Activated CD4-positive, alpha-beta T cell treated with anti-CD3 and anti-CD28 coated beads, Interleukin-2, amount 50 U/mL, for 24 hours (primary cell): Measurements from ENCODE around the gene SESN1.
A peak's percentile ranks its signal among the peaks of the same experiment; 100 is the strongest.
"Not testable (repeated sequence)": the region's sequence is repeated elsewhere in the genome, so short reads cannot be mapped to it uniquely, and the experiment has no call there.

Experiments
- DNase-seq, 2 donors: peaks; one replicate each; pipeline ENCODE4 v3.0.0-alpha.2; 2020; ENCODE audit warnings: low read depth in 1 of 2, low spot score in 1 of 2

The SESN1 gene

GRCh38 chr6:109095036-109095834 lies 589 bp upstream of the SESN1 start, which contains the start of gene CEP57L1:
Gene CEP57L1, plus strand, starts transcription at chr6:109095507. Its CDS starts 49,715 bp downstream, at chr6:109145222.
- DNase-seq: peak; percentile 89 to 92

GRCh38 chr6:109093732-109094415 lies 772 bp downstream of the SESN1 start:
- DNase-seq: no peak

- no peak for DNase-seq
These were observed 2.6 kb downstream of the SESN1 start for GRCh38 chr6:109092074-109092473.

- no peak for DNase-seq
These were observed 3.2 kb downstream of the SESN1 start for GRCh38 chr6:109091314-109092024.

- DNase-seq: no peak
These were observed 5.7 kb downstream of the SESN1 start for GRCh38 chr6:109088995-109089394.

GRCh38 chr6:109087661-109088264 lies 6.9 kb downstream of the SESN1 start:
- DNase-seq: no peak

- not testable (repeated sequence) for DNase-seq
These were observed 10.5 kb downstream of the SESN1 start for GRCh38 chr6:109084146-109084545.

- no peak for DNase-seq
These were observed 11.0 kb downstream of the SESN1 start for GRCh38 chr6:109083657-109084056.

- DNase-seq: no peak
These were observed 12.5 kb downstream of the SESN1 start for GRCh38 chr6:109082188-109082577.

- no peak for DNase-seq
These were observed 13.0 kb downstream of the SESN1 start for GRCh38 chr6:109081516-109082187.

GRCh38 chr6:109081026-109081425 lies 13.6 kb downstream of the SESN1 start:
- DNase-seq: no peak

GRCh38 chr6:109079981-109080380 lies 14.7 kb downstream of the SESN1 start:
- DNase-seq: no peak

- DNase-seq: no peak
These were observed 18.3 kb downstream of the SESN1 start for GRCh38 chr6:109076377-109076776.

GRCh38 chr6:109075934-109076333 lies 18.7 kb downstream of the SESN1 start:
- DNase-seq: no peak

GRCh38 chr6:109074133-109074415 lies 20.6 kb downstream of the SESN1 start:
- DNase-seq: no peak

- peak in 1 of 2 donors; percentile 53 for DNase-seq
These were observed 21.1 kb downstream of the SESN1 start for GRCh38 chr6:109073344-109074132.

- no peak for DNase-seq
These were observed 23.3 kb downstream of the SESN1 start for GRCh38 chr6:109071125-109071917.

GRCh38 chr6:109069746-109070145 lies 24.9 kb downstream of the SESN1 start:
- no peak for DNase-seq

GRCh38 chr6:109062767-109063352 lies 31.8 kb downstream of the SESN1 start:
- DNase-seq: no peak
